Activated CD4-positive, alpha-beta T cell treated with anti-CD3 and anti-CD28 coated beads for 4 hours (primary cell): ENCODE measurements around the gene GTF2H4.
"Not testable (repeated sequence)": the region's sequence is repeated elsewhere in the genome, so short reads cannot be mapped to it uniquely, and the experiment has no call there.

ENCODE experiments used
- DNase-seq, 2 donors: peaks; one replicate each; pipeline ENCODE4 v3.0.0-alpha.2; 2020

The GTF2H4 gene

DNA sequence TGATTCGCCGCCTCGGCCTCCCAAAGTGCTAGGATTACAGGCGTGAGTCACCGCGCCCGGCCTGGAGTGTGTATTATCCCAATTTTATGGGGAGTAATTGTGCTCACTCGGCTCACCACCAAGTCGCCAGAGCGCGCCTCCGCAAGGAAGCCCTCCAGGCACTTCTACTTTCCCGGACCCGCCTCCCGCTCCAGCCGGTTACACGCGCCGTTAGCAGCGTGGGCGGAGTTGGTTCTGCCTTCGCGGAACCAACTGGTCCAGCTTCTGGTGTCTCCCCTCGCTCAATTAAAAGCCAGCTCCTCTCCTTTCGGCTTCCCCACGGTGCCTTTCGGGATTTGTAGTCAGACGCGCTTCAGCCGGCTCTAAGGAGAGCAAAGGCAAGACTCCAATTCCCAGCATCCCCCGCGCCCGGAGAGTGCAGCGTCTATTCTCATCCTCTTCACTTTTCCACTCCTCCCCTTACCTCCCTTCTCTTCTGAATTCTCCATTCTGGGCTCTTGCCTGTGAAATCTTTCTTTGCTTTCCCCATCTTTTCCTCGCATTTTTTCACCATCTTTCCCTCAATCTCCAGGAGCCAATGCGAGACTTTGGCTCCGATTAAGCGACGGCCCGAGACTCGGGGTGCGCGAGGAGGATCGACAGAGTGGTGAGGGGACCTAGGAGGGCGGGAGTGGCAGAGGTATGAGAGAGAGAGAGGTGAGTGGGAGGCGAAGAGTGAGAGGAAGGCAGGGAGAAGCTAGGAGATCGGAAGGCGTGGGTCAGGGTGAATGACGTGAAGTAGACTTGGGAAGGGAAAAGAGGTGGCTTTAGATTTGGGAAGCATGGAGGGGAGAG is at the start of gene GTF2H4:
GTF2H4 (plus strand) TSS at position 450 of the 834 bp plus-strand sequence.
- peak; percentile 94 to 97 for DNase-seq

DNA sequence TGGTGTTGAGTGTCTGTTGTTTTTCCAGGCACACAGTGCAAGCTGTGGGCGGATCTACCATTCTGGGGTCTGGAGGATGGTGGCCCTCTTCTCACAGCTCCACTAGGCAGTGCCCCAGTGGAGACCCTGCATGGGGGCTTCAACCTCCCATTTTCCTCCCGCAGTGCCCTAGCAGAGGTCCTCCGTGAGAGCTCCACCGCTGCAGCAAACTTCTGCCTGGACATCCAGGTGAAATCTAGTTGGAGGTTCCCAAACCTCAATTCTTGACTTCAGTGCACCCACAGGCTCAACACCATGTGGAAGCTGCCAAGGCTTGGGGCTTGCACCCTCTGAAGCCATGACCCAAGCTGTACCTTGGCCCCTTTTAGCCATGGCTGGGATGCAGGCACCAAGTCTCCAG is 48.3 kb upstream of the GTF2H4 start:
- DNase-seq, result not testable (repeated sequence)

DNA sequence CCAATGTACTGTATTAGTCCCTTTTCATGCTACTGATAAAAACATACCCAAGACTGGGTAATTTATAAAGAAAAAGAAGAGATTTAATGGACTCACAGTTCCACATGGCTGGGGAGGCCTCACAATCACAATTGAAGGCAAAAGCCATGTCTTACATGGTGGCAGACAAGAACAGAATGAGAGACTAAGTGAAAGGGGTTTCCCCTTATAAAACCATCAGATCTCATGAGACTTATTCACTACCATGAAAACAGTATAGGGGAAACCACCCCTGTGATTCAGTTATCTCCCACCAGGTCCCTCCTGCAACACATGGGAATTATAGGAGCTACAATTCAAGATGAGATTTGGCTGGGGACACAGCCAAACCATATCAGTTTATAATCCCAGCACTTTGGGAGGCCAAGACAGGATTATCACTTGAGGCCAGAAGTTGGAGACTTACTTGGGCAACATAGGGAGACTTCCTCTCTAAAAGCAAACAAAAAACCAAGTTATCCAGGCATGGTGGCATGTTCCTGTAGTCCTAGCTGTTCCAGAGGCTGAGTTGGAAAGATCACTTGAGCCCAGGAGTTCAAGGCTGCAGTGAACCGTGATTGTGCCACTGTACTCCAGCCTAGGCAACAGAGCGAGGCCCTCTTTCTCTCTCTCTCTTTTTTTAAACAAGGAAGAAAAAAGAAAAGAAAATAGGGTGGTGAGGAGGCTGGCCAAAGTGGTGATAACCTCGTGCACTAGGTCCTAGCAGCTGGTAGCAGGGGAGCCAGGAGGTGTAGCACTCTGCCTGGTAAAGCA is 46.6 kb upstream of the GTF2H4 start:
- DNase-seq, result no peak

DNA sequence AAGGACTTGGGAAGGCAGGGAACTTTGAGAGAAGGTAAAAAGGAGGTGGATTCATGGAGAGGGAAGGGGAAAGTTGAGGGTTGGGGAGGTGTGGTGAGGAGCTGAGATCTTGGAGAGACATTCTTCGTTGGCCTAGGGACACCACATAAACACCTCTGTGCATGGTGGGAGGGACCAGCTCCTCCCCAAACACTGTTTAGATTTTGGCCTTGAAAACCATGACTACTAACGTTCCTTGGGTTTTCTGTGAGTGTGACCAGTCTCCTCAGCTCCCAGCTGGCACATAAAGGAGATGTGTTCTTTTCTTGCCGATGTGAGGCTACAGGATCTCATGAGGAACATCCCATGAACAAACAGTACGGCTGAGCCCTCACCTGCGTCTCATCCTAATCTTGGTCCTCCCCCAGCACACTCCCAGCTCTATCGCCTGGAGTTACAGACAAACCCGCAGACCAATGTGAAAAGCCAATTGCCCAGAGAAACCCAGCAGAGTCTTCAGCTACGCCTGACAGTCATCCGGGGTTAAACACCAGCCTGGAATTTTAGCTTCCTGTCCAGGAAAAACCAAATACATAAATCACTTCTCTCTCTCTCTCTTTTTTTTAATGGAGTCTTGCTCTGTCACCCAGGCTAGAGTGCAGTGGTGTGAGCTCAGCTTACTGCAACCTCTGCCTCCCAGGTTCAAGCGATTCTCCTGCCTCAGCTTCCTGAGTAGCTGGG is 45.7 kb upstream of the GTF2H4 start:
- no peak for DNase-seq

DNA sequence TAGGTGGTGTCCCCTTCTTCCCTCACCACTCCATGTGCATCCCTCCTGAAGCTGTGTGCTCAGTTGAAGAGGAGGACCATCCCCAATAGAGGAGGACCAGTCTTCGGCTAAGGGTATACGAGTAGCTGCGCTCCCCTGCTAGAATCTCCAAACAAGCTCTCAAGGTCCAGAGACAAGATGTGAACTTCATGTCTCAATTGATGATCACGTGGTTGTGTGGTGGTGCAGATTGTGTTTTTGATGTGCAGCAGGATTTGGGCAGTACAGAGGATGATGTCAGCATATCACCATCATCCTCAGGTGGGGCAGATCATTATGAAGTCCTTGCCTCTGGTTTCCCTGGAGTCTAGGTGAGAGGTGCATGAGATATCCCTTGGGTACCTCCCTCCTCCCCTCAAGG is 43.7 kb upstream of the GTF2H4 start:
- DNase-seq, result no peak

DNA sequence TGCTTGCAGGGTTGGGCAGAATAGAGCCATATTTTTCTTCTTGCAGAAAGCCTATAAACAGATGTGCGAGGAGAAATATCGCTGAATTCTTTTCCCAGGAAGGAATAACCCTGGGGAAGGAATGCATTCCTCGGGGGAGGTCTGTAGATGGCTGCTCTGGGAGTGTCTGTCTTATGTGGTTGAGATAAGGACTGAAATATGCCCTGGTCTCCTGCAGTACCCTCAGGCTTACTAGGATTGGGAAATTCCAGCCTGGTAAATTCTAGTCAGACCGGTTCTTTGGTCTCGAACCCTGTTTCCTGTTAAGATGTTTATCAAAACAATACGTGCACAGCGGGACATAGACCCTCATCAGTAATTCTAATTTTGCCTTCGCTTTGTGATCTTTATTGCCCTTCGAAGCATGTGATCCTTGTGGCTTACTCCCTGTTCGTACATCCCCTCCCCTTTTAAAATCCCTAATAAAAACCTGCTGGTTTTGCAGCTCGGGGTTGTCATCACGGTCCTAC is 38.7 kb upstream of the GTF2H4 start:
- DNase-seq, result not testable (repeated sequence)

DNA sequence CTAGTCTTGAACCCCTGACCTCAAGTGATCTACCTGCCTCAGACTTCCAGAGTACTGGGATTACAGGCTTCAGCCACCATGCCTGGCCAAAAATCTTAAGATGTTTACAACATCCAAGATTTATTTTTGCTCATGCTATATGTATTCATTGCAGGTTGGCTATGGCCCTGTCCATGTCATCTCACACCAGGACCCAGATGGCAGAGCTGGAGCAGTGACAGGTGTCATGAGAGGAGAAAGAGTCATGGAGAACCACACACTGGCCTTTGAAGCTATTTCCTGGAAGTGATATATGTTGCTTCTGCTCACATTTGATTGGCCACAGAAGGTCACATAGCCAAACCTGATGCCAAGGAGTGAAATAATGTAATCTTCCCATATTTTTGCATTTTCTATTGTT is 37.5 kb upstream of the GTF2H4 start:
- no peak for DNase-seq

DNA sequence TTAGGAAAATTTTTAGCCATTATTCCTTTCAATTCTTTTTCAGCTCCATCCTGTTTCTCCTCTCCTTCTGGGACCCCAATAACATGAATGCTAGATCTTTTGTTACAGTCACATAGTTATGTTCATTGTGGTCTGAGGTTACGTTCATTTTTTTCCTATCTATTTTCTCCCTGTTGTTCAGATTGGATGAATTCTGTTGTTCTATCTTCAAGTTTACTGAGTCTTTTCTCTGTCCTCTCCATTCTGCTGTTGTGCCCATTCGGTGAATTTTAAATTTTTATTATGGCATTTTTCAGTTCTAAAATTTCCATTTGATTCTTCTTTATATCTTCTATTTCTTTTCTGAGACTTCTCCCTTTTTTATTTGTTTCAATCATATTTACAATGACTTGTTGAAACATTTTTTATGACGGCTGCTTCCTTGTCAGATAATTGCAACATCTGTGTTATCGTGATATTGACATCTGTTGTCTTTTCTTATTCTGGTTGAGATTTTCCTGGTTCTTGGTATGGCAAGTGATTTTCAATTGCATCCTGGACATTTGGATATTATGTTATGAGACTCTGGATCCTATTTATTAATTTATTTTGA is 36.3 kb upstream of the GTF2H4 start:
- DNase-seq, result no peak

DNA sequence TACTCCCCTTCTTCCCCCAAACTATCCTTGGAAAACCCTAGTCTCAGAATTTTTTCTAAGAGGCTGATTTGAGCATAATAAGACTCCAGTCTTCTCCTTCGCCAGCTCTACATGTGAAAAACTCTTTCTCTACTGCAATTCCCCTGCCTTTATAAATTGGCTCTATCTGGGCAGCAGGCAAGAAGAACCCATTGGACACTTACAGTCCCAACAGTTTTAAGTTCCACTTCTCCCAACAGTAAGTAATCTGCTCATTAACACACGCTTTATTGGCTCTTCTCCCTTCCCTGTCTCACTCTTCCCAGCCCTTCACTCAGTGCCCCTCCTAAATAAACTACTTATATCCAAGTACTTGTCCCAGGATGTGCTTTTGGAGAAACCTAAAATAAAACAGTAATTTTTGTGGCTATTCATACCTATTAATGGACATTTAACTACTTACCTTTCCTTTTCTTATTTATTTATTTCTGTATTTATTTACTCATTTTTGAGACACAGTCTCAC is 34.8 kb upstream of the GTF2H4 start:
- DNase-seq, result no peak

DNA sequence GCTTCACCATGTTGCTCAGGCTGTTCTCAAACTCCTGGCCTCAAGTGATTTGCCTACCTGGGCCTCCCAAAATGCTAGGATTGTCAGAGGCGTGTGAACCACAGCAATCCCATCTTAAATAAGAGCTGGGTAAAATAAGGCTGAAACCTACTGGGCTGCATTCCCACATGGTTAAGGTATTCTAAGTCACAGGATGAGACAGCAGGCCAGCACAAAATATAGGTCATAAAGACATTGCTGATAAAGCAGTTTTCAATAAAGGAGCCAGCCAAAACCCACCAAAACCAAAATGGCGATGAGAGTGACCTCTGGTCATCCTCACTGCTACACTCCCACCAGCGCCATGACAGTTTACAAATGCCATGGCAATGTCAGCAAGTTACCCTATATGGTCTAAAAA is 34.2 kb upstream of the GTF2H4 start:
- DNase-seq, result not testable (repeated sequence)

DNA sequence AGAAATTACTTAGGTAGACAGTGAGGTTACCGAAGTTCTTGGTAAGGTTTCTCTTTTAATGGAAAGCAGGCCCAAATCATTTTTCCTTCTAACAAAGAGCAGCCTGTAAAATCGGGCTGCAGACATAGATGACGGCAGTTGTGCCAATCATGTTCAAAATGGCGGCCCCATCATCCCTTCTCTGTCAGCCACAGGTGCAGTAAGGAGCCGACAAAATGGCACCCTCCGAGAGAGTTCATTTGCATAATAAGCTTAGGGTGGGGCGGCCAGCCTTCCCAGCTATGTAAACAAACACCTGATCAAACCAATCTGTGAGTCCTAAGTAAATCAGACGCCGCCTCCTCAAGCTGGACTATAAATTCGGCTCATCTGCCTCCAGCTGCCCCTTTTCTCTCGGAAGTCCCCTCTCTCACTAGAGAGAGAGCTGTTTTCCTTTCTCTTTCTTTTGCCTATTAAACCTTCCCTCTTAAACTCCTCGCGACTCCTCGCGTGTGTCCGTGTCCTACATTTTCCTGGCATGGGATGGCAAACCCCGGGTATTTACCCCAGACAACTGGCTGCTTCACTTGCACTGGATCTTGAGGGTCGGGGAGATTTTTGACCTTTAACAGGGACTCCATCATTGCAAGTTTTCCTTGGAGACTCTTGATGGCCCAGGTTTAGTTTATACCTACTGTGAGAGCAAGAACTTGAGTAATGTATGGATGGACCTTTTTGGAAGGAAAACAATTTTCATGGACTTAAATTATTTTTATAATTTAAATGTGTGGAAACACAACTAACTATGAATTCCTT is 32.6 kb upstream of the GTF2H4 start:
- no peak for DNase-seq

DNA sequence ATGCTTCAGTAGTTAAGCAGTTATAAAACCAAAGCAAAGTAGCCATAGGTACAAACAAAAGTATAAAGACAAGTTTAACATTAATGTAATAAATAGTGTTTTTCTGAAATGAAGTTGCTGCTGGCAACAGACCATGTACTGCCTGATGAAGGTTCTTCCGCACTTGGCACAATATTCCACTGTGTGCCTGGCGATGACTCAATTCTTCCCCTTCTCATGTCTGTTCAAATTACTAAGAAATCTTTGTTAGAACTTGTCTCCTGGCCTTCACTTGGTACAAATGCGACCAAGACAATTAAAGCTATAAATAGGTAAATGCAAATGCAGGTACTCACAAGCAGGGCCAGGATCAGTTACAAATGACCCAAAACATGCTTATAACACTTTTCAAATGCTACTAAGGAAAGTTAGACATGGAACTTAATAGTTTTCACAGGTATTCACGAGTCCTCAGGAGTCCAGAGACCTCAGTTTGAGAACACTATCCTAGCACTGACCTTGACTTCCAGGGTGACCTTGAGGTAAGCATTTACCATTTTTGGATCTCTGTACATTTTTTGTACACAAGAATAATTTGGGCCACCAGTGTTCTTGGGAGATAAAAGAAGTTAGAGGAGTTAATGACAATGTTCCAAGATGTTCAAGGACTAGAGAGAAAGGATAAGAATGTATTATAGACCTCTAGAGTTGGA is 31.8 kb upstream of the GTF2H4 start:
- no peak for DNase-seq

DNA sequence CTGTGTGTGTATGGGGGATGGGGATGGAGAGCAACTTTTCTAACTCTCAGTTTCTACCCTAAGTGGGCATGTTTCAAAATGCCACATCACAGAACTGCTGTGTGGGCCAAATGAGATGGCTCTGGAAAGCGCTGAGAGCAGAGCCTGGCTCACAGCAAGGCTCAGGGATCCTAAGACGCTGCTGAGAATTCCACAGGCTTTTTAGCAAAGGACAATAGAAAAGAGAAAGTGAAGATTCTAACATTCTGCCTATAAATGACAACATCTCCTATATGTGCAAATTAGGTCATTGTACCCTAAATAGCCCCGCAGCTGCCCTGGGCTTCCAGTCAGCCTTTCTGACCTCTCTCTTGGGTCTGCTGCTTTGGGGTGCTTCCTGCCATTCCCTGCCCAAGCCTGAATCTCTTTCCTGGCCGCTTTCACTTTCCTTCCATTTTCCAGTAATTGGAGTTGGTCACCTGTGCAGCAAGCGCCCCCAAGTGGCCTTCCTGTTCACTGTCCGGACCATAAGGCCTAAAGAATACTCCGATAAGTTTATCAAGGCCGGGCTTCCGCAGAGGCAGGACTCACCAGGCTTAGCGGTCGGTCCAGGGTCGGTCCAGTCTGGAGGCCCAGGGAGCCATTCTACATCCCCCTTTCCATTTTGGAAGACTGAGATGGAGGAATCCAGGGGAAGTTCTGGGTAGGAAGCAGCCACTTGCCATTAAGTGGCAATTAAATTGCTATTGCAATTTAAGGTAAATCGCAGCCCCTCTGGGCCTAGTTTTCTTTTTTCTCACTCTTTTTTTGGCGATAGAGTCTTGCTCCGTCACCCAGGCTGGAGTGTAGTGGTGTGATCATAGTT is 30.4 kb upstream of the GTF2H4 start:
- DNase-seq, result peak; percentile 76 to 77

DNA sequence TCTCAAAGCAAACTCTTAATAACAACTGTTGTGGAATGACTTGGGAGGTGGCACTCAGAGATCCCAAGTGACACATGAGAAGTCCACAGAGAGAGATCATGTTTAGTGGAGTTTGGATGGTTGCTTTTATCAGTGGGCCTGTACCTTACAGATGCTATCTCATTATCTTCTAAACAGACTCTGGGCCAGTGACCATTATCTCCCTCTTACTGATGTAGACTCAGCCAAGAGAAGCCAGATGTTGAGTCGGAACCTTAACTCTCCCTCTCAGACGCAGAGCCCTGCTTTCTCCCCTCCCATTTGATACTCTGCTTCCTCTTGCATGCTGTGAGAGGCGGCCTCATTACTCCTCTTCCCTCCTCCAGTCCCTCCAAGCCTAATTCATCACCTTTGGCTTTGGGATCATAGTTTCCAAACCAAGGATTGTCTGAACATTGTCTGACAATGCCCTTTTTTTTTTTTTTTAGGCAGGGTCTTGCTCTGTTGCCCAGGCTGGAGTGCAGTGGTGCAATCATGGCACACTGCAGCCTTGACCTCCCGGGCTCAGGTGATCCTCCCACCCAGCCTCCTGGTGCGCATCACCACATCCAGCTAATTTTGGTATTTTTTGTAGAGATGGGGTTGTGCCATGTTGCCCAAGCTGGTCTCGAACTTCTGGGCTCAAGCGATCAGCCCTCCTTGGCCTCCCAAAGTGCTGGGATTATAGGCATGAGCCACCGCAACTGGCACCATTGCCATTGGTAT is 28.2 kb upstream of the GTF2H4 start:
- DNase-seq, result no peak

DNA sequence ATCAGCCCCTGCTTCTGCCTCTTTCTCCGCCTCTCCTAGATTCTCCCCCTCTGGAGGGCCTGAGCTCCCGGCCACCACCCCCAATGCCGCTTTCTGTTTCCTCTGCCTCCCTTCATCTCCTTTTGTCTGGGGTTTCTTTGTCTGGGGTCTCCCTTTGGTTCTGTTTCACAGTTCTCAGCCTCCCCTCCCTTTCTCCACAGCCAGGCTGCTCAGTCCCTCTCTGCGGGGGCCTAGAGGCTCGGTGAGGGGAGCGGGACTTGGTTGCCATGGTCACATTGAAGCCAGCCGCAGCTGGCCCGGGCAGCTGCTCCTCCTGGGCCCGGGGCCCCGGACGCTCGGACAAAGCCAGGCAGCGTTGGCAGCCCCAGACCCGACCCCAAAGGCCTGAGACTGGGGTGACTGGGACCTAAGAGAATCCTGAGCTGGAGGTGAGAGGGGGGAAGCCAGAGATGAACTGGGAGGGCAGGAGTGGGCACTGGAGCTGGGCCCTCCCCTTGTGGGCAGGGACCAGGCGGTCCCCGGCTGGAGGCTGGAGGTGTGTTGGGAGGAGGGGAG is 27.2 kb upstream of the GTF2H4 start:
- DNase-seq, result no peak

DNA sequence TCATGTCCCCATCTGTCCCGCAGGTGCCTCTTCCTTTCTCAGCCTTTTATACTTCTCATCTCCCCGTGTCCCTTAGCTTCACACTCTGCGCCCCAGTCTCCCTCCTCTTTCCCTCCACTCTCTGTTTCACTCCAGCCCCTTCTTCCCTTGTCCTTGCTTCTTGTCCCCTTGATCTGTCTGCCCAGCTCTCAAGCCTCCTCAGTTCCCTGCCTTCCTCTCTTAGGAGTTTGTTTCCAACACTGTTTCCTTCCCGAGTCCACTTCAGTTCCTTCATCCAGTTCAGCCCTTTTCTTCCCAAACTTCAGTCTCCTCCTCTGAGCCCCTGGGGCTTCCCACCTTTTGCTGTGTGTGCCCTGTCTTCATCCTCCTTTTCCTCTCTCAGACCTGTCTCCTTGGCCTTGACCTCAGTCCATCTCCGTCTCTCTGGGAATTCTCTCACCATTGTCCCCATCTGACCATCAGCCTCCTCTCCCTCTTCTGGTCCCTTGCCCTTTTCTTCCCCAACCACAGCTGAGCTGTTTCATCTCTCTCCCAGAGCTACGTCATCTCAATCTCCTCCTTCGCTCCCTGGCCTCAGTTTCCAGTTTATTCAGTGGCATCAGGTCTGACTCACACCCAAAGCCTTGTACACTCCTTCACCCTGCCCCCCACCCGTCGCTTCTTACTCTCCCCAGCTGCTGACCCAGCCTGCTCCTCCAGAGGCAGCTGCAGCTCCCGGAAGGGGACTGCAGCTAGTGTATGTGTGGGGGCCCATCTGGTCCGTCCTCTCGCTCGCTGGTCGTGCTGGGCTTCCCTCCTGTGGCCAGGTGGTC is 26.4 kb upstream of the GTF2H4 start:
- DNase-seq, result no peak

DNA sequence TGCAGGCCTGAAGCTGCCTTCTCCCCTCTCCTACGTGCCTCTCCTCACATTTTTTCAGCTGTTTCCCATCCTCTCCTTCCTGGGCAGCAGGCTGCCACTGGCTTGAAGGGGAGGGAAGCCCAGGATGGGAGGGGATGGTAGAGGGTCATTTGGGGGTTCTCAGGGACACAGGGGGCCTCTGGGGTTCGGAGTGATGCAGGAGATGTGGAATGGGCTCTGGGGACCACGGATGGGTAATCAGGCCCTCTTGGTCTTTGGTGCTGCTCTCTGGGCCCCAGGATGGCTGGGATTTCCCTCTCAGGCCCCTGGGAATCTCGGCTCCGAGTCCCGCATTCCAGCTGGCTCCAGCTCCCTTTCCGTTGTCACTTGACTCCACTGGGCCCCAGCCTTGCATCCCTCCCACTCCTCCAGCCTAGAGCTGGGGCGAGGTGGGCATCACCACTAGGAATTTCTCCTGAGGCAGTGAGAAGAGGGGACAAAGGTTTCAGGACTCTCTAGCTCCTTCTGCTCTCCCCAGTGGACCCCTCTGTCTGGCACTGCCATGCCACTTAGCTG is 25.7 kb upstream of the GTF2H4 start:
- DNase-seq, result no peak
